Measurements from ENCODE around the gene UBE2H.

- TF ChIP-seq CTCF (IDR thresholded peaks at IDR 0.05) = no peak
- no peak for TF ChIP-seq POLR2A (IDR thresholded peaks at IDR 0.05)
- no peak for TF ChIP-seq EP300 (IDR thresholded peaks at IDR 0.05)
- no peak for TF ChIP-seq POLR2AphosphoS5 (IDR thresholded peaks at IDR 0.05)
Observed at GRCh38 chr7:129865925-129866201, 86.9 kb downstream of the UBE2H start.
